ENCODE results near the gene NLRP3. TPM values are rescaled to one million over a fixed set of nuclear protein-coding genes. Genes with fewer than 3 reads are reported as not detected.

The NLRP3 gene
- total and polyA plus RNA-seq, 9 of the 15 experiments (the other 6 are each of a cell fraction or from before 2014, with no cell fraction given) = not detected

DNA sequence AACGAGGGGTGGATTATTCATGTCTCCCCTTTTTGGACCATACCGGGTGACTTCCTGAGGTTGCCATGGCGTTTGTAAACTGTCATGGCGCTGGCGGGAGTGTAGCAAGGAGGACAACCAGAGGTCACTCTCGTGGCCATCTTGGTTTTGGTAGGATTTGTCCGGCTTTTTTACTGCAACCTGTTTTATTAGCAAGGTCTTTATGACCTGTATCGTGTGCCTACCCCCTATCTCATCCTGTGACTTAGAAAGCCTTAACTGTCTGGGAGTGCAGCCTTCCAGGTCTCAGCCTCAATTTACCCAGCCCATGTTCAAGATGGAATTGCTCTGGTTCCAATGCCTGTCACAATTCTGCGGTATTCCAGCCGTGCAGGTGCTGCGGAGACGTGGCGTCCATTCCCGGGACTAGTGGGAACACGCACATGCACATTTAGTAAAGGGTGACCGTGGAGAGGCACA lies 44.1 kb upstream of the NLRP3 start (continued):
- TF ChIP-seq, protein P1, sequence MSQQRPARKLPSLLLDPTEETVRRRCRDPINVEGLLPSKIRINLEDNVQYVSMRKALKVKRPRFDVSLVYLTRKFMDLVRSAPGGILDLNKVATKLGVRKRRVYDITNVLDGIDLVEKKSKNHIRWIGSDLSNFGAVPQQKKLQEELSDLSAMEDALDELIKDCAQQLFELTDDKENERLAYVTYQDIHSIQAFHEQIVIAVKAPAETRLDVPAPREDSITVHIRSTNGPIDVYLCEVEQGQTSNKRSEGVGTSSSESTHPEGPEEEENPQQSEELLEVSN (IDR thresholded peaks at IDR 0.05; ENCODE audit: borderline replicate concordance in 1 of 2, extremely low read depth in 1 of 2, insufficient read depth in 1 of 2, insufficient read length in 1 of 2, low read depth in 1 of 2, low read length in 1 of 2, poor library complexity in 1 of 2, severe bottlenecking in 1 of 2) = peak in 1 of 2 experiments; percentile 16
- TF ChIP-seq CCAR2 (IDR thresholded peaks at IDR 0.05; ENCODE audit: low read depth, low read length) = no peak
- TF ChIP-seq FOXM1 (IDR thresholded peaks at IDR 0.05; ENCODE audit: low read depth) = no peak
- TF ChIP-seq FOXM1 (CRISPR knock-in tag; IDR thresholded peaks at IDR 0.05; ENCODE audit: low read depth) = no peak
- TF ChIP-seq RUNX1 (IDR thresholded peaks at IDR 0.05; ENCODE audit: low read depth) = no peak
- peak; percentile 73 for TF ChIP-seq RFX1 (IDR thresholded peaks at IDR 0.05)
- TF ChIP-seq ELF1 (tag; IDR thresholded peaks at IDR 0.05) = no peak
- TF ChIP-seq, protein P2, sequence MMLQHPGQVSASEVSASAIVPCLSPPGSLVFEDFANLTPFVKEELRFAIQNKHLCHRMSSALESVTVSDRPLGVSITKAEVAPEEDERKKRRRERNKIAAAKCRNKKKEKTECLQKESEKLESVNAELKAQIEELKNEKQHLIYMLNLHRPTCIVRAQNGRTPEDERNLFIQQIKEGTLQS (IDR thresholded peaks at IDR 0.05) = no peak
- TF ChIP-seq, protein P2 (CRISPR knock-in tag; conservative IDR thresholded peaks at IDR 0.05) = no peak
- TF ChIP-seq, protein P3, sequence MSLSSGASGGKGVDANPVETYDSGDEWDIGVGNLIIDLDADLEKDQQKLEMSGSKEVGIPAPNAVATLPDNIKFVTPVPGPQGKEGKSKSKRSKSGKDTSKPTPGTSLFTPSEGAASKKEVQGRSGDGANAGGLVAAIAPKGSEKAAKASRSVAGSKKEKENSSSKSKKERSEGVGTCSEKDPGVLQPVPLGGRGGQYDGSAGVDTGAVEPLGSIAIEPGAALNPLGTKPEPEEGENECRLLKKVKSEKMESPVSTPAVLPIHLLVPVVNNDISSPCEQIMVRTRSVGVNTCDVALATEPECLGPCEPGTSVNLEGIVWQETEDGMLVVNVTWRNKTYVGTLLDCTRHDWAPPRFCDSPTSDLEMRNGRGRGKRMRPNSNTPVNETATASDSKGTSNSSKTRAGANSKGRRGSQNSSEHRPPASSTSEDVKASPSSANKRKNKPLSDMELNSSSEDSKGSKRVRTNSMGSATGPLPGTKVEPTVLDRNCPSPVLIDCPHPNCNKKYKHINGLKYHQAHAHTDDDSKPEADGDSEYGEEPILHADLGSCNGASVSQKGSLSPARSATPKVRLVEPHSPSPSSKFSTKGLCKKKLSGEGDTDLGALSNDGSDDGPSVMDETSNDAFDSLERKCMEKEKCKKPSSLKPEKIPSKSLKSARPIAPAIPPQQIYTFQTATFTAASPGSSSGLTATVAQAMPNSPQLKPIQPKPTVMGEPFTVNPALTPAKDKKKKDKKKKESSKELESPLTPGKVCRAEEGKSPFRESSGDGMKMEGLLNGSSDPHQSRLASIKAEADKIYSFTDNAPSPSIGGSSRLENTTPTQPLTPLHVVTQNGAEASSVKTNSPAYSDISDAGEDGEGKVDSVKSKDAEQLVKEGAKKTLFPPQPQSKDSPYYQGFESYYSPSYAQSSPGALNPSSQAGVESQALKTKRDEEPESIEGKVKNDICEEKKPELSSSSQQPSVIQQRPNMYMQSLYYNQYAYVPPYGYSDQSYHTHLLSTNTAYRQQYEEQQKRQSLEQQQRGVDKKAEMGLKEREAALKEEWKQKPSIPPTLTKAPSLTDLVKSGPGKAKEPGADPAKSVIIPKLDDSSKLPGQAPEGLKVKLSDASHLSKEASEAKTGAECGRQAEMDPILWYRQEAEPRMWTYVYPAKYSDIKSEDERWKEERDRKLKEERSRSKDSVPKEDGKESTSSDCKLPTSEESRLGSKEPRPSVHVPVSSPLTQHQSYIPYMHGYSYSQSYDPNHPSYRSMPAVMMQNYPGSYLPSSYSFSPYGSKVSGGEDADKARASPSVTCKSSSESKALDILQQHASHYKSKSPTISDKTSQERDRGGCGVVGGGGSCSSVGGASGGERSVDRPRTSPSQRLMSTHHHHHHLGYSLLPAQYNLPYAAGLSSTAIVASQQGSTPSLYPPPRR (CRISPR knock-in tag; IDR thresholded peaks at IDR 0.05; ENCODE audit: borderline replicate concordance) = no peak
- TF ChIP-seq DMBX1 (CRISPR knock-in tag; IDR thresholded peaks at IDR 0.05; ENCODE audit: borderline replicate concordance) = peak; percentile 84
- TF ChIP-seq, protein P4, sequence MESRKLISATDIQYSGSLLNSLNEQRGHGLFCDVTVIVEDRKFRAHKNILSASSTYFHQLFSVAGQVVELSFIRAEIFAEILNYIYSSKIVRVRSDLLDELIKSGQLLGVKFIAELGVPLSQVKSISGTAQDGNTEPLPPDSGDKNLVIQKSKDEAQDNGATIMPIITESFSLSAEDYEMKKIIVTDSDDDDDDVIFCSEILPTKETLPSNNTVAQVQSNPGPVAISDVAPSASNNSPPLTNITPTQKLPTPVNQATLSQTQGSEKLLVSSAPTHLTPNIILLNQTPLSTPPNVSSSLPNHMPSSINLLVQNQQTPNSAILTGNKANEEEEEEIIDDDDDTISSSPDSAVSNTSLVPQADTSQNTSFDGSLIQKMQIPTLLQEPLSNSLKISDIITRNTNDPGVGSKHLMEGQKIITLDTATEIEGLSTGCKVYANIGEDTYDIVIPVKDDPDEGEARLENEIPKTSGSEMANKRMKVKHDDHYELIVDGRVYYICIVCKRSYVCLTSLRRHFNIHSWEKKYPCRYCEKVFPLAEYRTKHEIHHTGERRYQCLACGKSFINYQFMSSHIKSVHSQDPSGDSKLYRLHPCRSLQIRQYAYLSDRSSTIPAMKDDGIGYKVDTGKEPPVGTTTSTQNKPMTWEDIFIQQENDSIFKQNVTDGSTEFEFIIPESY (CRISPR knock-in tag; IDR thresholded peaks at IDR 0.05) = peak; percentile 83
- no peak for TF ChIP-seq ZNF253 (CRISPR knock-in tag; conservative IDR thresholded peaks at IDR 0.05)
- TF ChIP-seq EP300 (IDR thresholded peaks at IDR 0.05; ENCODE audit: low read length) = no peak
- no peak for TF ChIP-seq HDAC1 (IDR thresholded peaks at IDR 0.05)
- TF ChIP-seq ZC3H8 (IDR thresholded peaks at IDR 0.05) = no peak
- TF ChIP-seq, protein P5, sequence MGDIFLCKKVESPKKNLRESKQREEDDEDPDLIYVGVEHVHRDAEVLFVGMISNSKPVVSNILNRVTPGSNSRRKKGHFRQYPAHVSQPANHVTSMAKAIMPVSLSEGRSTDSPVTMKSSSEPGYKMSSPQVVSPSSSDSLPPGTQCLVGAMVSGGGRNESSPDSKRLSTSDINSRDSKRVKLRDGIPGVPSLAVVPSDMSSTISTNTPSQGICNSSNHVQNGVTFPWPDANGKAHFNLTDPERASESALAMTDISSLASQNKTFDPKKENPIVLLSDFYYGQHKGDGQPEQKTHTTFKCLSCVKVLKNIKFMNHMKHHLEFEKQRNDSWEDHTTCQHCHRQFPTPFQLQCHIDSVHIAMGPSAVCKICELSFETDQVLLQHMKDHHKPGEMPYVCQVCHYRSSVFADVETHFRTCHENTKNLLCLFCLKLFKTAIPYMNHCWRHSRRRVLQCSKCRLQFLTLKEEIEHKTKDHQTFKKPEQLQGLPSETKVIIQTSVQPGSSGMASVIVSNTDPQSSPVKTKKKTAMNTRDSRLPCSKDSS (IDR thresholded peaks at IDR 0.05; ENCODE audit: low read depth, partially characterized antibody) = no peak
- TF ChIP-seq KLF6 (CRISPR knock-in tag; IDR thresholded peaks at IDR 0.05; ENCODE audit: borderline replicate concordance) = 0 out of 2 replicates have a peak, but pooled peaks have one; percentile 35
- no peak for TF ChIP-seq XRCC3 (IDR thresholded peaks at IDR 0.05)

Data from K562 (cell line).